H1 (cell line): Measurements from ENCODE around the gene SYVN1. TPM values are rescaled to one million over a fixed set of nuclear protein-coding genes. Genes with fewer than 3 reads are reported as not detected.
A peak's percentile ranks its signal among the peaks of the same experiment; 100 is the strongest.

Experiments
- CHD7 ChIP-seq: fragments of 300-600 bp; sonication (generic); IDR thresholded peaks from 2 replicates; pipeline ENCODE4 v1.7.1; 2012; ENCODE audit warnings: low read length, moderate library complexity, mild to moderate bottlenecking, inconsistent platforms; ENCODE audit not compliant: insufficient replicate concordance
- CREB1 ChIP-seq: IDR thresholded peaks from 2 replicates; pipeline ENCODE4 v1.6.1; 2012; ENCODE audit warnings: inconsistent platforms
- E2F6 ChIP-seq: IDR thresholded peaks from 2 replicates; pipeline ENCODE4 v1.6.1; 2012; ENCODE audit warnings: inconsistent platforms
- GTF2F1 ChIP-seq: IDR thresholded peaks from 2 replicates; pipeline ENCODE4 v1.6.1; 2012; ENCODE audit warnings: low read depth, low read length, improper control_type of control experiment, borderline replicate concordance
- POLR2A ChIP-seq, 2 experiments: IDR thresholded peaks; 1 replicate in 1 of 2; 2 replicates in 1 of 2; pipeline ENCODE4 v1.6.1; 2011; ENCODE audit warnings: low read depth in 2 of 2, low read length in 2 of 2, mild to moderate bottlenecking in 2 of 2; ENCODE audit errors: control extremely low read depth in 1 of 2
- SIX5 ChIP-seq: IDR thresholded peaks from 2 replicates; pipeline ENCODE4 v1.6.1; 2011; ENCODE audit warnings: mild to moderate bottlenecking, low read depth, low read length
- SP1 ChIP-seq: IDR thresholded peaks from 2 replicates; pipeline ENCODE4 v1.6.1; 2011; ENCODE audit warnings: low read depth, low read length
- SP2 ChIP-seq: IDR thresholded peaks from 2 replicates; pipeline ENCODE4 v1.6.1; 2012; ENCODE audit warnings: mild to moderate bottlenecking, low read length, inconsistent platforms
- TAF1 ChIP-seq: IDR thresholded peaks from 2 replicates; pipeline ENCODE4 v1.6.1; 2011; ENCODE audit warnings: mild to moderate bottlenecking, low read depth, low read length
- TBP ChIP-seq: IDR thresholded peaks from 2 replicates; pipeline ENCODE4 v1.6.1; 2011; ENCODE audit warnings: low read depth, low read length, improper control_type of control experiment
- TCF12 ChIP-seq: IDR thresholded peaks from 2 replicates; pipeline ENCODE4 v1.6.1; 2011; ENCODE audit warnings: low read depth, mild to moderate bottlenecking, low read length
- YY1 ChIP-seq: IDR thresholded peaks from 2 replicates; pipeline ENCODE4 v1.6.1; 2011; ENCODE audit warnings: low read depth, mild to moderate bottlenecking, low read length
- polyA plus RNA-seq, 7 experiments: library from polyadenylated mRNA; depleted of rRNA in 3 of 7; stranded (reverse) in 5 of 7; unstranded in 2 of 7; fragments of >200 nt in 5 of 7; fragments of 200-250 nt in 2 of 7; gene quantifications; 1 replicate in 5 of 7; 2 replicates in 1 of 7; 4 replicates in 1 of 7; pipeline versions ENCODE4 v1.2.1 to v1.2.3, GENCODE V29; 2011 to 2013; ENCODE audit warnings: missing spikeins in 2 of 7, mixed read lengths in 2 of 7
- total RNA-seq: library from RNA; stranded (reverse); fragmentation: NEBNext Ultra II Directional; extraction: Animal tissue kit (Norgen Biotek cat#: 25700); gene quantifications from 2 replicates; pipeline ENCODE4 v1.2.1, GENCODE V29; 2021

Gene SYVN1
- total and polyA plus RNA-seq, 2 of the 8 experiments (the other 6 are each of a cell fraction or from before 2014, with no cell fraction given): 27.8 to 29.4 TPM

DNA sequence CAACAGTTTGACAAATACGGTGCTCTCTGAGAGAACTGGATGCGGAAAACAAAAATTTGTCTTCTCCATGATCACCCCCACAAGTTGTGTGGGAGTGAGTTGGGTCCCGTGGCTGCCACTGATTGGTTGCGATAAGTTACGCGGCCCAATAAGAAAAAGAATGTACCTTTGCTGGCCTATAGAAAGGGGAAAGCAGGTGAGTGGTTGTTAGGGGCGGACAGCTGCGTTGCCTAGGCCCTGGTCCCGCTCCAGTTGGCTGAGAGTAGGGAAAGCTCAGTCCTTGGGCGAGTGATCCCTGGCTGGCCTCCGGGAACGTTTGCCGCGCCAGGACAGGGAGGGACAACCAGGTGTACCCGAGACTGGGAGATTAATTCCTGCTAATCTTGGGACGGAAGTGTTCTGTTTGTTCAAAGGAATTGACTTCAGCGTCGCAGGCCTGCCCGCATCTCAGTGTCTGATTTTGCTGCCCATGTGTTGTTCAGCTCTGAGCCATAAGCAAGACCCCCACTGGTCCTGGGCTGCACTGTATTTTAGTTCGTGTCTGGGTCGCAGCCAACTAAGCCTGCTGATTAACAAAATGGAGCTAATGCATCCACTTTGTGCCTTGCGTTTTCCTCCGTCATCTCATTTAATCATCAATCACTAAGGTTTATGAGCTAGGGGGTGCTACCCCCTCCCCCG lies 773 bp upstream of the SYVN1 start (continued):
- no peak for TF ChIP-seq CHD7
- no peak for TF ChIP-seq CREB1
- TF ChIP-seq POLR2A (IDR thresholded peaks at IDR 0.05; ENCODE audit: control extremely low read depth in 1 of 2, low read depth in 2 of 2, low read length in 2 of 2): peak; percentile 83 to 96
- peak; percentile 96 for TF ChIP-seq SP1
- peak; percentile 83 for TF ChIP-seq TBP
- TF ChIP-seq E2F6: no peak
- TF ChIP-seq GTF2F1: 0 out of 2 replicates have a peak, but pooled peaks have one; percentile 71
- no peak for TF ChIP-seq SIX5
- peak; percentile 62; the same call in 1 of the 2 replicates for TF ChIP-seq SP2
- peak; percentile 94 for TF ChIP-seq TAF1
- TF ChIP-seq TCF12: 0 out of 2 replicates have a peak, but pooled peaks have one; percentile 47
- TF ChIP-seq YY1: no peak; the same call in 1 of the 2 replicates
